ENCODE measurements around the gene MTCH1.
"Not testable (repeated sequence)": the region's sequence is repeated elsewhere in the genome, so short reads cannot be mapped to it uniquely, and the experiment has no call there.

The MTCH1 gene

DNA sequence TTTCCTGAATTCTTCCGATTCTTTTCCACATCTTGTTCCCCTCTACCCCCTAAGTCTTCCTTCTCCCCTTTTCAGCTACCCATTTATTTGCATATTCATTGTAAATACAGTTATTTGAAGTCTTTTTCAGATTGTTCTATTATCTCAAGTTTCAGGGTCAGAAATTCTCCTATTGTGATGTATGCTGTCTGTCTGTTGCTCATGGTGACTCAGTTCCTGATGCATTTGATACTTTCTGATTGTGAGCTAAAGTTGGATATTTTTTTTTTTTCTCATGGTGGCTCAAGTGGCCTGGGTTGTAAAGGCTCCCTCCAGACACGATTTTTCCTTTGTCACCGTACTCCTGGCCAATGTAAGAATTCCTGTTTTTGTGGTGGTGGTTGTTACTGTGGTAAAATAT, 36.4 kb downstream of the MTCH1 start:
- H3K9me3 ChIP-seq (ENCODE audit: control insufficient read depth, low read depth, low read length) = no peaks in the 10 kb centered on the region
- H3K4me1 ChIP-seq (ENCODE audit: control insufficient read depth, low read depth, low read length) = peaks cover 4% of the 10 kb centered on the region
- no peak overlapping the region for H3K27ac ChIP-seq (ENCODE audit: low read length)
- no peaks in the 10 kb centered on the region for H3K27me3 ChIP-seq (ENCODE audit: control insufficient read depth, insufficient read depth, low read length)
- no peak overlapping the region for H3K9ac ChIP-seq (ENCODE audit: low read length)
- H3K36me3 ChIP-seq (ENCODE audit: control insufficient read depth, low read depth, low read length) = no peaks in the 10 kb centered on the region
- no peak overlapping the region for H3K4me3 ChIP-seq (ENCODE audit: low read length)

DNA sequence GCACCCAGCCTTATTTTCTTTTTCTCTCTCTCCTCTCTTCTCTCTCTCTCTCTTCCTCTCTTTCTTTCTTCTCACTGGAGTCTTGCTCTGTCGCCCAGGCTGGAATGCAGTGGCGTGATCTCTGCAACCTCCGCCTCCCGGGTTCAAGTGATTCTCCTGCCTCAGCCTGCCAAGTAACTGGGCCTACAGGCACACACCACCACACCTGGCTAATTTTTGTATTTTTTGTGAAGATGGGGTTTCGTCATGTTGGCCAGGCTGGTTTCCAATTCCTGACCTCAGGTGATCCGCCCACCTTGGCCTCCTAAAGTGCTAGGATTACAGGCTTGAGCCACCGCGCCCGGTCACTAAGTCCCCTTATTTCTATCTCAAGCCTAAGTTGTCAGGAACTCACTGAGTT, 36.9 kb downstream of the MTCH1 start:
- H3K36me3 ChIP-seq (ENCODE audit: control insufficient read depth, low read depth, low read length); H3K9ac ChIP-seq (ENCODE audit: low read length); H3K27me3 ChIP-seq (ENCODE audit: control insufficient read depth, insufficient read depth, low read length); H3K27ac ChIP-seq (ENCODE audit: low read length); H3K9me3 ChIP-seq (ENCODE audit: control insufficient read depth, low read depth, low read length); H3K4me1 ChIP-seq (ENCODE audit: control insufficient read depth, low read depth, low read length); H3K4me3 ChIP-seq (ENCODE audit: low read length): not testable (repeated sequence)

DNA sequence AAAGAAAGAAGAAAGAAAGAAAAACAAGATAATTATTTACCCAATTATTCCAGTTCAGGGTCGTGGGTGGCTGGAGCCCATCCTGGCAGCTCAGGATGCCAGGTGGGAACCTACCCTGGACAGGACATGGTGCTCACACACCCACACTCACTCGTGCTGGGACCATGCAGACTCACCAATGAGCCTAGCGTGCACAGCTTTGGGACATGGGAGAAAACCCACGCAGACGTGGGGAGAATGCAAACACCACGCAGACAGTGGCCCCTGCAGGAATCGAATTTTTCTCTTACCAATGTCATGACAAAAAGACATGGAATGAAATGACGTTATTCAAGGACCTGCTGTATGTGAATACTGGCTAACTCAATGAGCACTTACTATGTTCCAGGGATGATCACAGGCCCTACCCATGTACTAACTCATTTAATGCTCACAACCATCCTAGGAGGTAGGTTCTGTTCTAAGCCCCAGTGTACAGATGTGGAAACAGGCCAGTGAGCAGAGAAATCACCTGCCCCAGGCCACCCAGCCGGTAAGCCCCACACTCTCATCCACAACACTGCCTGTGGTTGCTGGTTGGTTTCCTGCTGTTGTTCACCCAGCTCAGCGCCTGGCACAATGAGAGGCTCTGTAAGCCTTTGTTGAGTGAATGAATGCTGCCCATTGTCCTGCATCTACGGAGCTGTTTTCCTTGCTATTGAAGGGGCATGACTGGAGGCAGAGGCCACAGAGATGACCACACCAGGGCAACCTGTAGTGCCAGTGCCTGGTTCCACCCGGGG, 38.2 kb downstream of the MTCH1 start:
- H3K27ac ChIP-seq (ENCODE audit: low read length) = no peak overlapping the region
- H3K27me3 ChIP-seq (ENCODE audit: control insufficient read depth, insufficient read depth, low read length) = no peaks in the 10 kb centered on the region

DNA sequence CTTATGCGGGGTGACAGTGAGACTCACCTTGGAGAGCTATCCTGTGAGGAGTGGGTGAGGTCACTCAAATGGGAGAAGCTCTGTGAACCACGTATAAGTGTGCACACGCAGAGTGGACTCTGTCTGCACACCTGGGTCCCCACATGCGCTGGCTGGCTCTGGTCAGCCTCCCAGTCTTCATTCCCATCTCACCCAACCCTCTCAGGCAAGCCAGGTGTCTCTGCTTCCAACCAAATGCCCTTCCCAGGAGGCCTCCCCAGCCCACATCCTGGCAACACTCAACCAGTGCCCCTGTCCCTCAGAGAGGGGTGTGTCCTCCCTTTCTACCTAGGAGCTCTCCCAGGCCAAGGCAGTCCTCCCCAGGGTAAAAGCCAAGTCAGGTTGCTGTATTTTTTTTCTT, 39.5 kb downstream of the MTCH1 start:
- Histone ChIP-seq H3K4me1 (ENCODE audit: control insufficient read depth, low read depth, low read length) (peaks cover 4% of the 10 kb centered on the region), H3K4me3 (ENCODE audit: low read length) (no peak overlapping the region), H3K36me3 (ENCODE audit: control insufficient read depth, low read depth, low read length) (no peaks in the 10 kb centered on the region), H3K27me3 (ENCODE audit: control insufficient read depth, insufficient read depth, low read length) (no peaks in the 10 kb centered on the region), H3K9ac (ENCODE audit: low read length) (no peak overlapping the region), H3K9me3 (ENCODE audit: control insufficient read depth, low read depth, low read length) (no peaks in the 10 kb centered on the region), H3K27ac (ENCODE audit: low read length) (no peak overlapping the region)

More for the DNA sequence above, 38.2 kb downstream of the MTCH1 start:
- peaks cover 4% of the 10 kb centered on the region for H3K4me1 ChIP-seq (ENCODE audit: control insufficient read depth, low read depth, low read length)
- no peaks in the 10 kb centered on the region for H3K9me3 ChIP-seq (ENCODE audit: control insufficient read depth, low read depth, low read length)
- H3K4me3 ChIP-seq (ENCODE audit: low read length) = no peak overlapping the region
- H3K36me3 ChIP-seq (ENCODE audit: control insufficient read depth, low read depth, low read length) = no peaks in the 10 kb centered on the region
- H3K9ac ChIP-seq (ENCODE audit: low read length) = no peak overlapping the region

DNA sequence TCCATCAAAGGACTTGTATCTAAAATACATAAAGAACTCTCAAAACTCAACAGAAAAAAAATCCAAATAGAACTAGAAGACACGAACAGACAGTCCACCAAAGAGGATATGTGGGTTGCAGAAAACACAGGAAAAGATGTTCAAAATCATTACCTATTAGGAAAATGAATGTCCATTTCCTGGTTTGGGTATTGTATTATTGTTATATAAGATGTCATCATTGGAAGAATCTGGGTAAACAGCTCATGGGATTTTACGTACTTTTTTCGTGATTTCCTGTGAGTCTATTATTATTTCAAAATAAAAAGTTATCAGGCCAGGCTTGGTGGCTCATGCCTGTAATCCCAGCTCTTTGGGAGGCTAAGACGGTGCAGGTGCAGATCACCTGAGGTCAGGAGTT, 40.7 kb downstream of the MTCH1 start:
- no peaks in the 10 kb centered on the region for H3K36me3 ChIP-seq (ENCODE audit: control insufficient read depth, low read depth, low read length)
- no peaks in the 10 kb centered on the region for H3K27me3 ChIP-seq (ENCODE audit: control insufficient read depth, insufficient read depth, low read length)
- H3K9me3 ChIP-seq (ENCODE audit: control insufficient read depth, low read depth, low read length) = no peaks in the 10 kb centered on the region
- H3K27ac ChIP-seq (ENCODE audit: low read length) = no peak overlapping the region
- no peak overlapping the region for H3K4me3 ChIP-seq (ENCODE audit: low read length)
- H3K9ac ChIP-seq (ENCODE audit: low read length) = no peak overlapping the region
- H3K4me1 ChIP-seq (ENCODE audit: control insufficient read depth, low read depth, low read length) = peaks cover 4% of the 10 kb centered on the region

DNA sequence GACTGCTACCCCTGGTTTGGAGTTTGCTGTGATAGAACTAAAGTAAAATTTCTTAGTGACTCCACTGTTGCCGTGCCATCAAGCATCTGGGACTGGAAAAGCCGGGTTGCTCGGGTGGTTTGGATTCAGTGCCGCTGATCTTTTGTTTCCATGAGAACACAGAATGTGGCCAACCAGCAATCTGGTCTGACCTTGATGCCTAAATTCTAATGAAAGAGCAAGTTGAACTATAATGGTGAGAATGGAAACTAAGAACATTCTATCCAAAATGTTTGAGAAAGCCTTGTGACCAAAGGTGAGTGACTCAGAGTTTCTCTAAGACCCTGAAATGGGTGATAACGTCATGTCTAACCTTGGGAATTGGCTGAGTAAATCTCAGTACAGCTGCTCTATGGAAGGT, 41.3 kb downstream of the MTCH1 start:
- no peak overlapping the region for H3K27ac ChIP-seq (ENCODE audit: low read length)
- no peak overlapping the region for H3K9ac ChIP-seq (ENCODE audit: low read length)
- no peaks in the 10 kb centered on the region for H3K9me3 ChIP-seq (ENCODE audit: control insufficient read depth, low read depth, low read length)
- no peak overlapping the region for H3K4me3 ChIP-seq (ENCODE audit: low read length)
- H3K27me3 ChIP-seq (ENCODE audit: control insufficient read depth, insufficient read depth, low read length) = no peaks in the 10 kb centered on the region
- peaks cover 2% of the 10 kb centered on the region for H3K4me1 ChIP-seq (ENCODE audit: control insufficient read depth, low read depth, low read length)
- no peaks in the 10 kb centered on the region for H3K36me3 ChIP-seq (ENCODE audit: control insufficient read depth, low read depth, low read length)

DNA sequence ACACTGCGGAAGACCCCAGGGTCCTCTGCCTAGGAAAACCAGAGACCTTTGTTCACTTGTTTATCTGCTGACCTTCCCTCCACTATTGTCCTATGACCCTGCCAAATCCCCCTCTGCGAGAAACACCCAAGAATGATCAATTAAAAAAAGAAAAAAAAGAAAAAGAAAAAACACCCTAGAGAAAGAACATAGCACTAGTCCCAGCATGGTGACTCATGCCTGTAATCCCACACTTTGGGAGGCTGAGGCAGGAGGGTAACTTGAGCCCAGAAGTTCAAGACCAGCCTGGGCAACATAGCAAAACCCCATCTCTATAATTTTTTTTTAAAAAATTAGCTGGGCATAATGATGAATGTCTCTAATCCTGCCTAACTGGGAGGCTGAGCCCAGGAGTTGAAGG, 43.7 kb downstream of the MTCH1 start:
- not testable (repeated sequence) for H3K27ac ChIP-seq (ENCODE audit: low read length); H3K27me3 ChIP-seq (ENCODE audit: control insufficient read depth, insufficient read depth, low read length); H3K9me3 ChIP-seq (ENCODE audit: control insufficient read depth, low read depth, low read length); H3K36me3 ChIP-seq (ENCODE audit: control insufficient read depth, low read depth, low read length); H3K4me3 ChIP-seq (ENCODE audit: low read length); H3K4me1 ChIP-seq (ENCODE audit: control insufficient read depth, low read depth, low read length); H3K9ac ChIP-seq (ENCODE audit: low read length)

DNA sequence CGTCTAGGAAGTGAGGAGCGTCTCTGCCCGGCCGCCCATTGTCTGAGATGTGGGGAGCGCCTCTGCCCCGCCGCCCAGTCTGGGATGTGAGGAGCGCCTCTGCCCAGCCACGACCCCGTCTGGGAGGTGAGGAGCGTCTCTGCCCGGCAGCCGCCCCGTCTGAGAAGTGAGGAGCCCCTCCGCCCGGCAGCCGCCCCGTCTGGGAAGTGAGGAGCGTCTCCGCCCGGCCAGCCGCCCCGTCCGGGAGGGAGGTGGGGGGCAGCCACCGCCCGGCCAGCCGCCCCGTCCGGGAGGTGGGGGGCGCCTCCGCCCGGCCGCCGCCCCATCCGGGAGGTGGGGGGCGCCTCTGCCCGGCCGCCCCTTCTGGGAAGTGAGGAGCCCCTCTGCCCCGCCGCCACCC, 44.4 kb downstream of the MTCH1 start:
- H3K4me1 ChIP-seq (ENCODE audit: control insufficient read depth, low read depth, low read length); H3K9me3 ChIP-seq (ENCODE audit: control insufficient read depth, low read depth, low read length); H3K36me3 ChIP-seq (ENCODE audit: control insufficient read depth, low read depth, low read length); H3K27me3 ChIP-seq (ENCODE audit: control insufficient read depth, insufficient read depth, low read length); H3K27ac ChIP-seq (ENCODE audit: low read length); H3K9ac ChIP-seq (ENCODE audit: low read length); H3K4me3 ChIP-seq (ENCODE audit: low read length): not testable (repeated sequence)

DNA sequence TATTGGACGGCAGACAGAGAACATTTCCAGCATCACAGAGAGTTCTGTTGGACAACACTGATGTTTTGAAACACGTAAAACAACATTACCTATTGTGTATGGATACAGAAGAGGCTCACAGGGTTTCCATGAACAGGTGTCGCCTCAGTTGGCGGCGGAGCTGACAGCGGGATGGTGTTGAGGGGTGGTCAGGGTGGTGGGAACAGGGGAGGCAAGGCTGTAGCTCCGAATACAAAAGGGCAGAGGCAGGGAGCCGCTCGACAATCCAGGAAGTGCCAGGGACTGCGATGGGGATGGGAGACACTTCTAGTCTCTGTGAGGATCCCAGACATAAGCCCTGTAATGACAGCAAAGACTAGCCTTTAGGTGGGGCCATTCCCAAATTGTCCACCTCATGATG, 46.0 kb downstream of the MTCH1 start:
- Histone ChIP-seq H3K9me3 (ENCODE audit: control insufficient read depth, low read depth, low read length) (no peaks in the 10 kb centered on the region), H3K27me3 (ENCODE audit: control insufficient read depth, insufficient read depth, low read length) (no peaks in the 10 kb centered on the region), H3K36me3 (ENCODE audit: control insufficient read depth, low read depth, low read length) (no peaks in the 10 kb centered on the region), H3K27ac (ENCODE audit: low read length) (no peak overlapping the region), H3K4me3 (ENCODE audit: low read length) (no peak overlapping the region), H3K9ac (ENCODE audit: low read length) (no peak overlapping the region), H3K4me1 (ENCODE audit: control insufficient read depth, low read depth, low read length) (no peaks in the 10 kb centered on the region)

DNA sequence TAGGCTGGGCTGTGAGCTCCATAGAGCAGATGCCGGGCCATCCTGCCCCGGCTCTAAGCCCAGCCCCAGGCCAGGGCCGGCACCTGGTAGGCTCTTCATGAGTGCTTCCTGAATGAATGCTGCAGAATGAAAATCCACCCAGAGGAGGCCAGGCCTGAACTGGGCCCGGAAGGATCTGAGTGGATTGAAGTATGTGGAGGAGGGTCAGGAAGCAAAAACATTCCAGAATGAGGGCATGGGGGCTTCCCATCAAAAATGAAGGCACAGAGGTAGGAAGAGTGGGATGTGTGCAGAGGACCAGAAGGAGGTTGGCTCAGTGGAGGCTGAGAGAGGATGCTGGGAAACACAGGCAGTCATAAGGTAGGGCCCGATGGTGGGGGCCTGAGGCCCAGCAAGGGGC, 47.0 kb downstream of the MTCH1 start:
- H3K9ac ChIP-seq (ENCODE audit: low read length); H3K4me3 ChIP-seq (ENCODE audit: low read length); H3K9me3 ChIP-seq (ENCODE audit: control insufficient read depth, low read depth, low read length); H3K27ac ChIP-seq (ENCODE audit: low read length); H3K27me3 ChIP-seq (ENCODE audit: control insufficient read depth, insufficient read depth, low read length); H3K36me3 ChIP-seq (ENCODE audit: control insufficient read depth, low read depth, low read length); H3K4me1 ChIP-seq (ENCODE audit: control insufficient read depth, low read depth, low read length): not testable (repeated sequence)

DNA sequence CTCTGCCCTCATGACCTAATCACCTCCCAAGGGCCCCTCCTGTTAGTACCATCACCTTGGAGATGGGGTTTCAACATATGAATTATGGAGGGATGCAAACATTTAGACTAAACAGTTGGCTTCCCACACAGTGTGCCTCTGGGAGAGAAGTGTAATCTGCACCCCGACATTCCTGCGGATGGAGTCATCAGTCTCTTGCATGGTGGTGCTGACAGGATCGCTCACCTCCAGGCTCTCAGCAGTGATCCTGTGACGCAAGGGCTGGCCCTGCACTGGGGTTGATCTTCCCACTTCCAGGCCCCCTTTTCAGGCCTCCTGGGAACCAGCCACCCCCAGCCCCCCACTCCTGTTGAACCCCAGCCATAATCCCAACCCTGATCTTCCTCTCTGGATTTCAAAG, 47.5 kb downstream of the MTCH1 start:
- Histone ChIP-seq H3K36me3 (ENCODE audit: control insufficient read depth, low read depth, low read length) (no peaks in the 10 kb centered on the region), H3K9ac (ENCODE audit: low read length) (no peak overlapping the region), H3K9me3 (ENCODE audit: control insufficient read depth, low read depth, low read length) (no peaks in the 10 kb centered on the region), H3K4me3 (ENCODE audit: low read length) (no peak overlapping the region), H3K27ac (ENCODE audit: low read length) (no peak overlapping the region), H3K27me3 (ENCODE audit: control insufficient read depth, insufficient read depth, low read length) (no peaks in the 10 kb centered on the region), H3K4me1 (ENCODE audit: control insufficient read depth, low read depth, low read length) (no peaks in the 10 kb centered on the region)

DNA sequence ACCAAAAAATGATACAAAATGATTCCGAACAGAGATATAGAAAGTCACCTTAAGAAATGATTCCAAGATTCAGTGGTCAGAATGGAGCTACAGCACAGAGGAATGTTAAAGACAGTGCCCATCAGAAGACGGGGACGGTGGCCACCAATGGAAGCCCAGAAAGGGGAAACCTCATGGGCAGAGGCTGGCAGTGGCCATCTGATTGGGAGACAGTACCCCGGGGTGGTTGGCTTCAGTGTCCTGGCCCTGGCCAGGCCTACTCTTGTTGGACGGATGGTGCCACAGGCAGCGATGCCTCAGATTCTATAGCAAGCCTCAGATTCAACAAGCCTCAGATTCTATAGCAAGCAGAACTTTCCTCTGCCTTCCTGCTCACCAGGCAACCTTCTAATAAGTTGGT, 48.1 kb downstream of the MTCH1 start:
- Histone ChIP-seq H3K9me3 (ENCODE audit: control insufficient read depth, low read depth, low read length) (no peaks in the 10 kb centered on the region), H3K27me3 (ENCODE audit: control insufficient read depth, insufficient read depth, low read length) (no peaks in the 10 kb centered on the region), H3K27ac (ENCODE audit: low read length) (no peak overlapping the region), H3K4me1 (ENCODE audit: control insufficient read depth, low read depth, low read length) (no peaks in the 10 kb centered on the region), H3K4me3 (ENCODE audit: low read length) (no peak overlapping the region), H3K9ac (ENCODE audit: low read length) (no peak overlapping the region), H3K36me3 (ENCODE audit: control insufficient read depth, low read depth, low read length) (no peaks in the 10 kb centered on the region)

All from iPS-18a (cell line).